K562 (cell line): ENCODE measurements around the gene GUCY1A2. TPM values are rescaled to one million over a fixed set of nuclear protein-coding genes. Genes with fewer than 3 reads are reported as not detected.

Experiments
- ATAC-seq: fragments of 200-7000 bp; cut with Tn5 transposase; 3 replicates; pipeline ENCODE4 v1.9.1; 2020; ENCODE audit warnings: moderate library complexity
- BruUV-seq: library from RNA; stranded (reverse); fragments of 400-500 nt; replicated peaks from 2 replicates; lab custom pipeline; 2021; lab: Mats Ljungman, UMichigan
- CTCF ChIA-PET: fragments of 300-600 bp; formaldehyde crosslinking; extraction: SDS; loops from one replicate; lab custom pipeline; 2021; ENCODE audit warnings: low intra/inter-chr PET ratio; lab: Yijun Ruan, JAX
- POLR2A ChIA-PET: fragments of 300-600, 350-650 bp; sonication (Branson Sonifier 250); formaldehyde crosslinking; extraction: SDS; loops from one replicate; lab custom pipeline; 2021; ENCODE audit warnings: antibody characterized with exemption, inconsistent platforms; lab: Yijun Ruan, JAX
- DNase-seq, 4 experiments: peaks; one replicate each; pipeline versions ENCODE4 v3.0.0 to v3.0.0-alpha.2; 2011 to 2018; ENCODE audit warnings: low spot score in 3 of 4, mixed read lengths in 3 of 4; ENCODE audit errors: extremely low read depth in 1 of 4
- FAIRE-seq: peaks from 2 replicates; lab custom pipeline; 2011; peaks lifted over from hg19 to GRCh38; lab: Jason Lieb, UNC
- H2AFZ ChIP-seq: 2 replicates; pipeline ENCODE4 v1.6.0; 2011; ENCODE audit warnings: low read depth, low read length, control low read depth, inconsistent platforms
- H3K27ac ChIP-seq: fragments of 200-600 bp; 3 replicates; pipeline ENCODE4 v1.8.0; 2011; ENCODE audit warnings: low read depth, mild to moderate bottlenecking, control low read depth, inconsistent platforms, low read length, moderate library complexity, mixed read lengths; ENCODE audit errors: extremely low read depth
- H3K27me3 ChIP-seq, 2 experiments: fragments of 300-600 bp in 1 of 2; 2 replicates in 1 of 2; 3 replicates in 1 of 2; pipeline versions ENCODE4 v1.6.0 to v1.8.0; 2011; ENCODE audit warnings: inconsistent platforms in 2 of 2, low read length in 2 of 2, mild to moderate bottlenecking in 1 of 2, mixed read lengths in 1 of 2, moderate library complexity in 1 of 2; ENCODE audit not compliant: control insufficient read depth in 2 of 2, insufficient read depth in 2 of 2
- H3K36me3 ChIP-seq: fragments of 300-600 bp; 3 replicates; pipeline ENCODE4 v1.8.0; 2011; ENCODE audit warnings: mild to moderate bottlenecking, low read length, inconsistent platforms; ENCODE audit not compliant: control insufficient read depth, insufficient read depth
- H3K4me1 ChIP-seq, 2 experiments: fragments of 200-600 bp in 1 of 2; replicated peaks in 1 of 2; 2 replicates in 1 of 2; 3 replicates in 1 of 2; pipeline versions ENCODE4 v1.5.1 to v1.8.0; 2011; ENCODE audit warnings: inconsistent platforms in 2 of 2, low read length in 2 of 2, mild to moderate bottlenecking in 1 of 2, mixed read lengths in 1 of 2, moderate library complexity in 1 of 2; ENCODE audit not compliant: control insufficient read depth in 2 of 2, insufficient read depth in 2 of 2
- H3K4me2 ChIP-seq: 2 replicates; pipeline ENCODE4 v1.6.1; 2011; ENCODE audit warnings: low read length, control low read depth, inconsistent platforms, mixed read lengths; ENCODE audit not compliant: insufficient read depth
- H3K4me3 ChIP-seq: fragments of 200-600 bp; sonication (generic), shearing (Covaris generic); 2 replicates; pipeline ENCODE4 v1.5.1; 2016; ENCODE audit warnings: control low read depth, inconsistent platforms
- H3K79me2 ChIP-seq: fragments of 200-600 bp; 3 replicates; pipeline ENCODE4 v1.8.0; 2011; ENCODE audit warnings: low read length, inconsistent platforms; ENCODE audit not compliant: control insufficient read depth, insufficient read depth
- H3K9ac ChIP-seq, 2 experiments: 2 replicates each; pipeline versions ENCODE4 v1.6.0 to v1.6.1; 2011; ENCODE audit warnings: low read depth in 2 of 2, low read length in 2 of 2, control low read depth in 1 of 2, inconsistent platforms in 1 of 2, mild to moderate bottlenecking in 1 of 2, mixed read lengths in 1 of 2; ENCODE audit not compliant: insufficient read depth in 1 of 2
- H3K9me1 ChIP-seq: one replicate; pipeline ENCODE4 v1.6.0; 2011; ENCODE audit warnings: inconsistent platforms, mild to moderate bottlenecking, low read length, moderate library complexity; ENCODE audit not compliant: control insufficient read depth, insufficient read depth
- H3K9me3 ChIP-seq: replicated peaks from 2 replicates; pipeline ENCODE4 v1.5.1; 2011; ENCODE audit warnings: low read depth, low read length, inconsistent platforms; ENCODE audit not compliant: control insufficient read depth, insufficient read depth
- H4K20me1 ChIP-seq: replicated peaks from 2 replicates; pipeline ENCODE4 v1.6.1; 2011; ENCODE audit warnings: low read length, inconsistent platforms, mixed read lengths; ENCODE audit not compliant: control insufficient read depth, insufficient read depth
- E2F6 ChIP-seq, 2 experiments: IDR thresholded peaks; 2 replicates each; pipeline ENCODE4 v1.6.1; 2011; ENCODE audit warnings: borderline replicate concordance in 1 of 2, control low read depth in 1 of 2, low read depth in 1 of 2, low read length in 1 of 2, mild to moderate bottlenecking in 1 of 2, mixed read lengths in 1 of 2, moderate library complexity in 1 of 2; ENCODE audit not compliant: insufficient read depth in 1 of 2, insufficient read length in 1 of 2, poor library complexity in 1 of 2, severe bottlenecking in 1 of 2; ENCODE audit errors: extremely low read depth in 1 of 2
- EZH2 ChIP-seq: IDR thresholded peaks from 2 replicates; pipeline ENCODE4 v1.6.1; 2012; ENCODE audit warnings: low read depth, mild to moderate bottlenecking, inconsistent platforms, low read length, borderline replicate concordance
- FIP1L1 ChIP-seq: fragments of 200-400 bp; formaldehyde crosslinking; IDR thresholded peaks from 2 replicates; pipeline ENCODE4 v1.6.1; 2018; ENCODE audit warnings: mild to moderate bottlenecking, low read depth, low read length; ENCODE audit not compliant: poor library complexity, severe bottlenecking
- GTF2F1 ChIP-seq: IDR thresholded peaks from 2 replicates; pipeline ENCODE4 v1.6.1; 2011; ENCODE audit warnings: low read depth, low read length, improper control_type of control experiment
- ILK ChIP-seq: fragments of 450-650 bp; IDR thresholded peaks from 2 replicates; pipeline ENCODE4 v1.6.1; 2016; ENCODE audit warnings: missing genetic modification characterization, low read depth, mild to moderate bottlenecking, missing compliant biosample characterization, moderate library complexity, borderline replicate concordance
- RFX5 ChIP-seq: IDR thresholded peaks from 2 replicates; pipeline ENCODE4 v1.6.1; 2011; ENCODE audit warnings: low read depth, mild to moderate bottlenecking, improper control_type of control experiment, low read length
- SMARCA5 ChIP-seq: fragments of 450-650 bp; IDR thresholded peaks from 2 replicates; pipeline ENCODE4 v1.6.1; 2016
- TFAP4 ChIP-seq: sonication (generic); formaldehyde crosslinking; IDR thresholded peaks from 2 replicates; pipeline ENCODE4 v1.8.0; 2022; ENCODE audit warnings: missing genetic modification reagents, mild to moderate bottlenecking, moderate library complexity, borderline replicate concordance
- TGIF2 ChIP-seq: sonication (generic); formaldehyde crosslinking; IDR thresholded peaks from 2 replicates; pipeline ENCODE4 v1.8.1; 2022; ENCODE audit warnings: mild to moderate bottlenecking, missing genetic modification reagents, moderate library complexity
- WGBS: fragments of 100-300 bp; shearing (Covaris generic); methylation state at CpG from one replicate; pipeline ENCODE4 v1.1.6; 2016; ENCODE audit warnings: low coverage, mixed read lengths; ENCODE audit not compliant: insufficient coverage; ENCODE audit errors: missing lambda C conversion rate; 5-methylcytosine and 5-hydroxymethylcytosine counted together
- in situ Hi-C: fragments of 300-500 bp; cut with MboI; formaldehyde crosslinking; loops from 4 replicates; pipeline ENCODE4 v1.15.0; 2018; ENCODE audit warnings: inconsistent platforms, mixed read lengths
- intact Hi-C: fragments of 100-400 bp; cut with micrococcal nuclease; formaldehyde crosslinking; loops from 2 replicates; pipeline ENCODE4 v1.14.2; 2022
- polyA plus RNA-seq, 8 experiments: library from polyadenylated mRNA; depleted of rRNA in 4 of 8; stranded (reverse) in 5 of 8; unstranded in 3 of 8; fragments of >200 nt; fragmentation: Nextera tagmentation in 2 of 8; fragmentation: Illumina TruSeq in 1 of 8; extraction: Ambion mirVana in 2 of 8; extraction: Trizol in 1 of 8; gene quantifications; 2 replicates each; pipeline versions ENCODE4 v1.2.1 to v1.2.3, GENCODE V29; 2011 to 2014; ENCODE audit warnings: inconsistent platforms in 1 of 8, missing spikeins in 1 of 8
- total RNA-seq, 7 experiments: library from RNA; depleted of rRNA in 6 of 7; stranded (reverse); fragments of >200 nt in 6 of 7; fragmentation: Illumina TruSeq in 2 of 7; extraction: Trizol in 2 of 7; gene quantifications; 2 replicates each; pipeline versions ENCODE4 v1.2.1 to v1.2.3, GENCODE V29; 2011 to 2021; ENCODE audit warnings: low replicate concordance in 1 of 7
- TF ChIP-seq, protein P1 (sequence below): fragments of 250-450 bp; sonication (Bioruptor Pico); IDR thresholded peaks from 2 replicates; pipeline ENCODE4 v1.8.0; 2021; ENCODE audit warnings: moderate library complexity, mild to moderate bottlenecking, inconsistent platforms

GUCY1A2 gene
- total and polyA plus RNA-seq, 9 of the 15 experiments (the other 6 are each of a cell fraction or from before 2014, with no cell fraction given): under 0.01 to 0.04 TPM; not detected in 7

- DNase-seq: no peak
- Histone ChIP-seq H3K4me1 (no peaks in the 10 kb centered on the region), H3K27ac (no peak overlapping the region), H4K20me1 (no peaks in the 10 kb centered on the region), H2AFZ (no peak overlapping the region), H3K27me3 (no peaks in the 10 kb centered on the region), H3K4me2 (no peak overlapping the region), H3K4me3 (no peak overlapping the region), H3K79me2 (no peaks in the 10 kb centered on the region), H3K36me3 (no peaks in the 10 kb centered on the region), H3K9me1 (no peaks in the 10 kb centered on the region), H3K9me3 (no peaks in the 10 kb centered on the region), H3K9ac (no peak overlapping the region)
- no peak for TF ChIP-seq TGIF2 (CRISPR knock-in tag)
- no TSS peak for BruUV-seq
- no peak for ATAC-seq
- FAIRE-seq: no peak
- ChIA-PET POLR2A (no interaction called here), CTCF (no interaction called here)
- intact Hi-C loops: no loop called here
- in situ Hi-C loops: no loop called here
Observed at GRCh38 chr11:106842134-106842533, 176.1 kb downstream of the GUCY1A2 start.

DNA sequence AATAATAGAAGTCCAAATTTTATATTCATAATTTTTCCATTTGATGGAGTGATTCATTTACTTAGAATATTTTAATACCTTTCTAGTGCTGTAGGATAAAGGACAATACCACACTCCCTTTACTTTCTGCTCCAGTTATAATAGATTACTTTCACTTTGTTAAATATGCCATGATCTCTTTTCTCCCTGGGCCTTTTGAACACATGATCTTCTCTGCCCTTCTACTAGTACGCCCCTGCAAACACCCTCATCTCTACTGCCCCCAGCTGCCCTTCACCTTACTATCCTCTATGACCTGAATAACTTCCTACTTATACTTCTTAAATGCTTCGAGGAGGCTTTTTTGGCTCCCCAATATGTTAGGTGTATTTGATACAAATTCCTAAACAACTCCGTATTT is 177.3 kb downstream of the GUCY1A2 start:
- ATAC-seq (no peak), DNase-seq (no peak), FAIRE-seq (no peak)
- no peaks in the 10 kb centered on the region for H3K9me1 ChIP-seq
- H3K36me3 ChIP-seq: no peaks in the 10 kb centered on the region
- ChIA-PET CTCF (interaction anchor here (0.6 kb wide), 1 partner anchor 753 kb away, joined by 3 read pairs; no protein-coding TSS in a partner anchor), POLR2A (no interaction called here)
- H3K27me3 ChIP-seq: no peaks in the 10 kb centered on the region
- in situ Hi-C loops (no loop called here), intact Hi-C loops (no loop called here)
- H3K4me3 ChIP-seq: no peak overlapping the region
- H3K9ac ChIP-seq: no peak overlapping the region
- no TSS peak for BruUV-seq
- no peaks in the 10 kb centered on the region for H3K79me2 ChIP-seq
- H3K4me2 ChIP-seq: no peak overlapping the region
- H3K27ac ChIP-seq: no peak overlapping the region
- H2AFZ ChIP-seq: no peak overlapping the region
- no peaks in the 10 kb centered on the region for H3K9me3 ChIP-seq
- no peaks in the 10 kb centered on the region for H3K4me1 ChIP-seq
- no peaks in the 10 kb centered on the region for H4K20me1 ChIP-seq
- 0% methylated on average over 3 of the region's 3 CpGs for WGBS
- TF ChIP-seq TFAP4 (CRISPR knock-in tag) (no peak), FIP1L1 (no peak), RFX5 (no peak), E2F6 (IDR thresholded peaks at IDR 0.05; ENCODE audit: borderline replicate concordance in 1 of 2, extremely low read depth in 1 of 2, insufficient read depth in 1 of 2, insufficient read length in 1 of 2, low read depth in 1 of 2, low read length in 1 of 2, poor library complexity in 1 of 2, severe bottlenecking in 1 of 2) (no peak), SMARCA5 (no peak), GTF2F1 (no peak), EZH2 (no peak), ILK (tag) (no peak)
- TF ChIP-seq, protein P1, sequence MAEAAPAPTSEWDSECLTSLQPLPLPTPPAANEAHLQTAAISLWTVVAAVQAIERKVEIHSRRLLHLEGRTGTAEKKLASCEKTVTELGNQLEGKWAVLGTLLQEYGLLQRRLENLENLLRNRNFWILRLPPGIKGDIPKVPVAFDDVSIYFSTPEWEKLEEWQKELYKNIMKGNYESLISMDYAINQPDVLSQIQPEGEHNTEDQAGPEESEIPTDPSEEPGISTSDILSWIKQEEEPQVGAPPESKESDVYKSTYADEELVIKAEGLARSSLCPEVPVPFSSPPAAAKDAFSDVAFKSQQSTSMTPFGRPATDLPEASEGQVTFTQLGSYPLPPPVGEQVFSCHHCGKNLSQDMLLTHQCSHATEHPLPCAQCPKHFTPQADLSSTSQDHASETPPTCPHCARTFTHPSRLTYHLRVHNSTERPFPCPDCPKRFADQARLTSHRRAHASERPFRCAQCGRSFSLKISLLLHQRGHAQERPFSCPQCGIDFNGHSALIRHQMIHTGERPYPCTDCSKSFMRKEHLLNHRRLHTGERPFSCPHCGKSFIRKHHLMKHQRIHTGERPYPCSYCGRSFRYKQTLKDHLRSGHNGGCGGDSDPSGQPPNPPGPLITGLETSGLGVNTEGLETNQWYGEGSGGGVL (CRISPR knock-in tag): no peak
